GM21737 (cell line): ENCODE results near the gene MLLT10.
A peak's percentile ranks its signal among the peaks of the same experiment; 100 is the strongest.

ENCODE experiments used
- ATAC-seq: cut with Tn5 transposase; IDR thresholded peaks from one replicate; pipeline ENCODE4 v1.9.1; 2021; ENCODE audit warnings: mild to moderate bottlenecking, moderate library complexity; ENCODE audit not compliant: unreplicated experiment

MLLT10 gene

GRCh38 chr10:21727452-21728168, 193.6 kb downstream of the MLLT10 start:
- ATAC-seq: no peak

DNA sequence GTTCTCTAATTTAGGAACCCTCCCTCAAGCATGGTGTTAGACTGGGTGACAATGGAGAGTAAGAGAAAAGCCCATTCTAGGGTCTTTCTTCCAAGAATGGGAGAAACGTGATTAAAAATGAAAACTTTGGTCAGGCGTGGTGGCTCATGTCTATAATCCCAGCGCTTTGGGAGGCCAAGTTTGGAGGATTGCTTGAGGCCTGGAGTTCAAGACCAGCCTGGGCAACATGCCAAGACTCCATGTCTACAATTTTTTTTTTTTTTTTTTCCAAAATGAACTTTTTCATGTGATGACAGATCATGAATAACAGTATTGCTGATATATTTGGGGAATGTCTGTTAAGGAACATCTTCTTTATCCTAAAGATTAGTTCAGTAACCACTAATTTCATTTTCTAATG, 194.6 kb downstream of the MLLT10 start:
- ATAC-seq: no peak

DNA sequence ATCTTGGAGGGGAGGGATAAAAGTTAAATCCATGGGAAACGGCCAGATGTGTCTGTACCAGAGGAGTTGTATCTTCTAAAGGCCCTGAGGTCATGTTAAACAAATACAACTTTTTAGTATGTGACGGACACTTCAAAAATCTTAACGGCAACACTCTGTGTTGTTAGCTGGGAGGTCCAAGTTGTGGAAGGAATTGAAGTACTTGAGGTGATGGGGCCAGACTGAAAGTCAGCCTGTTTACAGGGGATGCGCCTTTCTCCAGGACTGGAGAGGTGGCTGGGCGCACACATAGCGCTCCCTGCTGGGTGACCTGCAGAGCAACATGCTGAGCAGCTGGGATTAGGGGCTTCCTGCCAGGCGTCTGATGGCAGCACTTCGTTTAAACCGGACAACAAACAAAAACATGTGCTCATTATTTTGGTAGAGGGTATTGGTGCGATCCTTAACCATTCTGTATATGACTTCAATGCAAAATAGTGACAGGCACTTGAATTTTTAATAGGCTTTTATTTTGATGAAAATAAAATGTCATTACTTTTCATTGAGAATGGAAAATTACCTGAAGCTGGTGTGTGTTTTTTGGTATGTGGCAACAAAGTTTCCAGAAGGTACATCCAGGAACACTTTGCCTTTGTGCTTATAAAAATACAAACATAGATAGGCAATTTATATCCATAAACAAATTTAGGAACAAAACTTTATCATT, 198.2 kb downstream of the MLLT10 start:
- ATAC-seq: peak; percentile 88

DNA sequence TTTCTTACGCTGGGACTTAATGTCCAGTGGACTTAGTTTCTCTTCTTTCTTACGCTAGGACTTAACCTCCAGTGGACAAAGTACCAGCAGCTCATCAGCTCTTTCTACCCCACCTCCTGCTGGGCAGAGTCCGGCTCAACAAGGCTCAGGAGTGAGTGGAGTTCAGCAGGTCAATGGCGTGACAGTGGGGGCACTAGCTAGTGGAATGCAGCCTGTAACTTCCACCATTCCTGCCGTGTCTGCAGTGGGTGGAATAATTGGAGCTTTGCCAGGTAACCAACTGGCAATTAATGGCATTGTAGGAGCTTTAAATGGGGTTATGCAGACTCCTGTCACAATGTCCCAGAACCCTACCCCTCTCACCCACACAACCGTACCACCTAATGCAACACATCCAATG, 199.7 kb downstream of the MLLT10 start:
- ATAC-seq: no peak

- ATAC-seq: no peak
These were observed 203.1 kb downstream of the MLLT10 start for GRCh38 chr10:21737106-21737505.

DNA sequence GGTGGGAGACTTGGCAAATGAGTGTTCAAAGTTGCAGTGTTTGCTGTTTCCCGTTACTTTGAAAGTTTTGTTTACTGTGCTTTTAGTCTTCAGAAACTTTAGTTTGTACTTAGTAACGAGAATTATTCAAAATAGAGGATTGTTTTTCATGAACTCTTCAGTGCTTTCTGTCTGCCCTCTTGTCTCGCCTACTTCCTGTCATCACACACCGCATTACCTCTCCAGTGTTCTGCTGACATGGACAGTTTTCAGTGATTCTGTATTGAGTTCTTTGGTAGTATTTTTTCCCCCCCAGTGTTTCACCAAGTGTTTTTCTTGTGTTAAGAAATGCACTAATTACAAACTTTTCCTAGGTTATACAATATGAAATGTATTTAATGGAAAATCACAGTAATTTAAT, 207.0 kb downstream of the MLLT10 start:
- ATAC-seq: no peak

DNA sequence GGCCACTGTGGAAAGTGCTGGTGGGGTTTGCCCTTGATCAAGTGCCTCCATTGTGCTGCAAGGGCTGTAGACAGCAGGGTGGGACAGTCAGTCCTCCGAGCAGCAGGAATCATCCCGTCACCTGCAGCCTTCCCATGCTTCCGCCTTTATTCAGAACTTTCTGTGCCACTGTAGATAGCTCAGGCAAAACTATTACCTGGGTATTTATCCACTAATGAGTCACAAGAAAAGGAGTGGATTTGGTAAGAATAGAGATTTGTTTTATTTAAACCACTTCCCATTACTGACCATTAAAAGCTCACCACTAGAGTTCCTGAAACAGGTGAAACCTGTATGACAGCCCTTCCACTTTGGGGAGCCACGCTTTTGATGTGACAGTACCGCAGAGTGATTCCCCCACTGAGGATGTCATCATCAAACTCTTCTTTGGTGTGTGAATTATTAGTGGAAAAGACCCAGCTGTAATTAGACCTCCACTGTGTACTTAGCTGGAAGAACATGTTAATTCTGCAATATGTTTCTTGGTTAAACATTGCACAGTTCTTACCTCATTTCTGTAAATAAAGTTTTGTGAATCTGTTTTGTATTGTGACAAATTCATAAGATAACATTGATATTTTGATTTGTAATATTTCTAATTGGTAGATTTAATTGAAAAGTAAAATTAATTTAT, 208.8 kb downstream of the MLLT10 start:
- ATAC-seq: no peak

DNA sequence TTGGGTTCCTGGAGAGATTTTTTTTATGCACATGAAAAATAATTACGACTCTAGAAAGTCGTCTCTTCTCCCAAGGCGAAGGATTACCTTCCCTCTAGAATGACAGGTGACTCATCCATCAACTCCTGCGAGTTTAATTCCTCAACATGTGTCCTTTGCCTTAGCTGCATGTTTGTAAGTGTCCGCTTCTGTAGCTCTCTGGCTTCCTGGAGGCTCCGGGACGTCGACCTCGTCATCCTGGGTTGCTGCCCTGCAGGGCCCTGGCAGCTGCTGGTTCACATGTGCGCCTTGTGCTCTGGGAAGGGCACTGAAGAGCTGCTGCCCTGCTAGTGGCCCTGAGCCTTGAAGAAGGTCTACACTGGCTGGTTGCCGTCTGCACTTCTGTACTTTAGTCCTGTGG, 210.2 kb downstream of the MLLT10 start:
- no peak for ATAC-seq

DNA sequence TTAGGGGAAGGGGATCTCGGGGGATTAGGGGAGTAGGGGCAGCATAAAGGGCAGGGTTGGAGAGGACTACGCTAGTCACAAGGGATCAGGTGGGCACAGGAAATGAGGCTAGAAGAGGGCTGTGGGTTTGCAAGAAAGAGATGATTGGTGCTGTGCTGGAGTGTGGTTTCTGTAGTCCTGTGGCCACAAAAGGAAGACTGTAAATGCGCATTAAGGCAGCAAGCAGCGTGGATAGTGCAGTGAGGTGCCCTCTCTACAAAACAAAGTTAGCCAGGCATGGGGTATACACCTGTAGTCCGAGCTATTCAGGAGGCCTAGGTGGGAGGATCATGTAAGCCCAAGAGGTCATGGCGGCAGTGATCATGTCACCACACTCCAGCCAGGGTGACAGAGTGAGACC, 212.1 kb downstream of the MLLT10 start:
- no peak for ATAC-seq

DNA sequence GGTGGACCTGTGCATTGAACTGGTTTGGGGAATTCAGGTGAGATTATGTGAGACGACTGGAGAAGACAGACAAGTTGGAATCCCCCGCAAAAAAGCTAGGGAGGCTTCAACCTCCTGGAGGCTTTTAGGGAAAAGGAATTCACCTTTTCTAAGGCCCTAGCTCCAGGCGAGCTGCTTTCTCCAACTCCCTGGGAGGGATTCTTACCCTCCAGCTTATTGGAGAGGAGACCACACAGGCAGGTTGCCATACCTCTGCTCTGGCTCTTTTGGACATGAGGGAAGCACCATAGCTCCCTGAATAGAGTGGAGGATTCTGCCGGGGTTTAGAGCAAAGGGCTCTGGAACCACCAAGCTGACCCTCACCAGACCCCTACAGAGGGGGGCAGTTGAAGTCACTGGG, 213.8 kb downstream of the MLLT10 start:
- no peak for ATAC-seq

- ATAC-seq: no peak
These were observed 215.8 kb downstream of the MLLT10 start for GRCh38 chr10:21749788-21750187.

GRCh38 chr10:21750424-21750823, 216.4 kb downstream of the MLLT10 start:
- ATAC-seq: no peak

GRCh38 chr10:21751341-21752310, 217.6 kb downstream of the MLLT10 start:
- ATAC-seq: no peak

- ATAC-seq: no peak
These were observed 219.7 kb downstream of the MLLT10 start for GRCh38 chr10:21753497-21754270.

- ATAC-seq: no peak
These were observed 220.5 kb downstream of the MLLT10 start for GRCh38 chr10:21754410-21755011.

GRCh38 chr10:21756707-21757106, 222.7 kb downstream of the MLLT10 start:
- no peak for ATAC-seq

GRCh38 chr10:21757185-21757901, 223.3 kb downstream of the MLLT10 start:
- no peak for ATAC-seq

- ATAC-seq: no peak
These were observed 224.2 kb downstream of the MLLT10 start for GRCh38 chr10:21758239-21758638.

DNA sequence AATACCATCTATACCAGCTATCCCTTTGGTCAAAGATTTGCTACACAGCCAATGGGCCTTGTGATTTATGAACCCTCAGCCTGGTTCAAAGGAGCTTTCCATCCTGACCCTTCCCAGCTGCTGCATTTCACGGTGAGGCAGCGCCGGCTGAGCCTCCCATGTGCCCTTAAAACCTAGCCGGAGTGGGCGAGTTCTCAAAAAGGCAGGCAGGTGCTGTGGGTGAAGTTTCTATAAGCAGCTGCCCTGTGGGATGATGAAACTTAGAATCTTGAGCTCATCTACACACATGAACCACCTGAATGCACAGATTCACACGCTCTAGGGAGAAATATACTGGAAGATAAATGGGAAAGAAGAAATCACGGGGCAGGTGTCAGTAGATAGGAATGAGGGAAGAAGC, 224.7 kb downstream of the MLLT10 start:
- no peak for ATAC-seq
